Measurements from ENCODE around the gene PALMD. TPM values are rescaled to one million over a fixed set of nuclear protein-coding genes. Genes with fewer than 3 reads are reported as not detected.

PALMD gene
- total RNA-seq, 5 donors from 2014 or later (not counting 1 experiment from before 2014, with no cell fraction given), result 0.15 TPM; not detected in 4

- Mint-ChIP-seq H3K27ac (no peak overlapping the region), H3K4me1 (peaks cover 11 to 23% (median 14%) of the 10 kb centered on the region in 3 donors), H3K36me3 (no peaks in the 10 kb centered on the region), H3K9me3 (no peaks in the 10 kb centered on the region), H3K4me3 (no peak overlapping the region), H3K27me3 (no peaks in the 10 kb centered on the region)
- DNase-seq (peak in 26 of 35 experiments; percentile 3 to 63 (median 28)), ATAC-seq (replicated peaks in 1 of 4) (peak in 1 of 4 experiments; percentile 57)
- CTCF ChIA-PET, result interaction anchor here (0.7 to 1.4 kb wide), 3 partner anchors 10 to 1550 kb away, joined by 3 to 4 read pairs (median 3); no protein-coding TSS in a partner anchor
- Histone ChIP-seq H3K4me3 (ENCODE audit: control insufficient read depth in 1 of 2, extremely low read depth in 1 of 2, low read length in 1 of 2) (no peak overlapping the region), H3K27me3 (replicated peaks in 1 of 2; ENCODE audit: control insufficient read depth in 2 of 2, extremely low read depth in 1 of 2, insufficient read depth in 2 of 2, low read length in 1 of 2) (peaks cover 0 to 3% of the 10 kb centered on the region in 2 experiments), H3K4me1 (ENCODE audit: control insufficient read depth in 1 of 2, extremely low read depth in 1 of 2, insufficient read depth in 2 of 2, low read length in 2 of 2) (peaks cover 3 to 13% of the 10 kb centered on the region in 2 experiments), H3K9me3 (no peaks in the 10 kb centered on the region), H3K36me3 (ENCODE audit: control insufficient read depth in 2 of 2, extremely low read depth in 1 of 2, insufficient read depth in 1 of 2, low read length in 1 of 2) (no peaks in the 10 kb centered on the region), H3K27ac (ENCODE audit: low read length) (no peak overlapping the region)
- no CpG with 5 or more reads among the region's 4 CpGs for WGBS (ENCODE audit: insufficient coverage)
- POLR2A ChIA-PET, result no interaction called here
These were observed 61.7 kb downstream of the PALMD start for GRCh38 chr1:99707535-99708142.

GRCh38 chr1:99710994-99711393, 65.1 kb downstream of the PALMD start:
- no peak overlapping the region for H3K27ac ChIP-seq (ENCODE audit: low read length)
- H3K27me3 Mint-ChIP-seq, result no peaks in the 10 kb centered on the region
- H3K9me3 Mint-ChIP-seq, result no peaks in the 10 kb centered on the region
- H3K4me1 Mint-ChIP-seq, result peaks cover 0 to 2% (median 0%) of the 10 kb centered on the region in 3 donors
- H3K36me3 ChIP-seq (ENCODE audit: control insufficient read depth in 2 of 2, extremely low read depth in 1 of 2, insufficient read depth in 1 of 2, low read length in 1 of 2), result no peaks in the 10 kb centered on the region
- POLR2A ChIA-PET, result no interaction called here
- CTCF ChIA-PET, result no interaction called here
- no peak overlapping the region for H3K27ac Mint-ChIP-seq
- no peak overlapping the region for H3K4me3 ChIP-seq (ENCODE audit: control insufficient read depth in 1 of 2, extremely low read depth in 1 of 2, low read length in 1 of 2)
- no peak for ATAC-seq (replicated peaks in 1 of 4)
- H3K9me3 ChIP-seq, result no peaks in the 10 kb centered on the region
- H3K4me3 Mint-ChIP-seq, result no peak overlapping the region
- WGBS (ENCODE audit: insufficient coverage), result no CpG with 5 or more reads among the region's 4 CpGs
- no peaks in the 10 kb centered on the region for H3K27me3 ChIP-seq (replicated peaks in 1 of 2; ENCODE audit: control insufficient read depth in 2 of 2, extremely low read depth in 1 of 2, insufficient read depth in 2 of 2, low read length in 1 of 2)
- H3K36me3 Mint-ChIP-seq, result no peaks in the 10 kb centered on the region
- no peak for DNase-seq
- H3K4me1 ChIP-seq (ENCODE audit: control insufficient read depth in 1 of 2, extremely low read depth in 1 of 2, insufficient read depth in 2 of 2, low read length in 2 of 2), result no peaks in the 10 kb centered on the region

- Mint-ChIP-seq H3K4me1 (peaks cover 0 to 2% (median 0%) of the 10 kb centered on the region in 3 donors), H3K27ac (no peak overlapping the region), H3K27me3 (no peaks in the 10 kb centered on the region), H3K4me3 (no peak overlapping the region), H3K9me3 (no peaks in the 10 kb centered on the region), H3K36me3 (no peaks in the 10 kb centered on the region)
- Histone ChIP-seq H3K9me3 (no peaks in the 10 kb centered on the region), H3K4me3 (ENCODE audit: control insufficient read depth in 1 of 2, extremely low read depth in 1 of 2, low read length in 1 of 2) (no peak overlapping the region), H3K4me1 (ENCODE audit: control insufficient read depth in 1 of 2, extremely low read depth in 1 of 2, insufficient read depth in 2 of 2, low read length in 2 of 2) (no peaks in the 10 kb centered on the region), H3K36me3 (ENCODE audit: control insufficient read depth in 2 of 2, extremely low read depth in 1 of 2, insufficient read depth in 1 of 2, low read length in 1 of 2) (no peaks in the 10 kb centered on the region), H3K27me3 (replicated peaks in 1 of 2; ENCODE audit: control insufficient read depth in 2 of 2, extremely low read depth in 1 of 2, insufficient read depth in 2 of 2, low read length in 1 of 2) (no peaks in the 10 kb centered on the region), H3K27ac (ENCODE audit: low read length) (no peak overlapping the region)
- POLR2A ChIA-PET, result interaction anchor here in 1 of 2 donors (1.0 kb wide), 1 partner anchor 9 kb away, joined by 4 read pairs; no protein-coding TSS in a partner anchor
- no peak for DNase-seq
- CTCF ChIA-PET, result no interaction called here
- WGBS (ENCODE audit: insufficient coverage), result 100% methylated on average over 1 of the region's 2 CpGs
- no peak for ATAC-seq (replicated peaks in 1 of 4)
These were observed 67.1 kb downstream of the PALMD start for GRCh38 chr1:99713006-99713405.

DNA sequence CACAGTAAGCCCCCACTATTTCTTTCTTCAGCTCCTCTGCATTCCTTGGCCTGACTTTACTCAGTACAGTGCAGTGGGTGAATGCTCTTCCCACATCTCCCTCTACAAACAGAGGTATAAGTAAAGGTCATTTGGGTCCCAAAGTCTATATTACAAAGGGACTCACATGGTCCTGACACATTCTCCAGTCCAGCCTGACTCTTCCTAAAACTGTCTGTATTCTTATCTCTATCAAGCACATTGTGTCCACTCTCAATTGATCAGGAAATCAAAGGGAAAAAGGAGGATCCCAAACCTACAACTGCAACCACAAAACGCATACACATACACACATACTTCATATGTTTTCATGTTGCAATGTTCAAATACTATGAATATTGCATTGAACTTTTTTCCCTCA, 71.1 kb downstream of the PALMD start:
- Mint-ChIP-seq H3K27me3 (no peaks in the 10 kb centered on the region), H3K27ac (no peak overlapping the region), H3K36me3 (no peaks in the 10 kb centered on the region), H3K4me3 (no peak overlapping the region), H3K4me1 (no peaks in the 10 kb centered on the region), H3K9me3 (no peaks in the 10 kb centered on the region)
- Histone ChIP-seq H3K4me3 (ENCODE audit: control insufficient read depth in 1 of 2, extremely low read depth in 1 of 2, low read length in 1 of 2) (no peak overlapping the region), H3K27ac (ENCODE audit: low read length) (no peak overlapping the region), H3K27me3 (replicated peaks in 1 of 2; ENCODE audit: control insufficient read depth in 2 of 2, extremely low read depth in 1 of 2, insufficient read depth in 2 of 2, low read length in 1 of 2) (no peaks in the 10 kb centered on the region), H3K4me1 (ENCODE audit: control insufficient read depth in 1 of 2, extremely low read depth in 1 of 2, insufficient read depth in 2 of 2, low read length in 2 of 2) (no peaks in the 10 kb centered on the region), H3K9me3 (no peaks in the 10 kb centered on the region), H3K36me3 (ENCODE audit: control insufficient read depth in 2 of 2, extremely low read depth in 1 of 2, insufficient read depth in 1 of 2, low read length in 1 of 2) (no peaks in the 10 kb centered on the region)
- no peak for DNase-seq
- WGBS (ENCODE audit: insufficient coverage), result no CpG with 5 or more reads among the region's 1 CpG
- POLR2A ChIA-PET, result interaction anchor here in 1 of 2 donors (0.5 kb wide), 1 partner anchor 1019 kb away, joined by 3 read pairs; no protein-coding TSS in a partner anchor
- no peak for ATAC-seq (replicated peaks in 1 of 4)
- CTCF ChIA-PET, result interaction anchor here in 1 of 2 donors (1.2 kb wide), 1 partner anchor 10 kb away, joined by 3 read pairs; no protein-coding TSS in a partner anchor

DNA sequence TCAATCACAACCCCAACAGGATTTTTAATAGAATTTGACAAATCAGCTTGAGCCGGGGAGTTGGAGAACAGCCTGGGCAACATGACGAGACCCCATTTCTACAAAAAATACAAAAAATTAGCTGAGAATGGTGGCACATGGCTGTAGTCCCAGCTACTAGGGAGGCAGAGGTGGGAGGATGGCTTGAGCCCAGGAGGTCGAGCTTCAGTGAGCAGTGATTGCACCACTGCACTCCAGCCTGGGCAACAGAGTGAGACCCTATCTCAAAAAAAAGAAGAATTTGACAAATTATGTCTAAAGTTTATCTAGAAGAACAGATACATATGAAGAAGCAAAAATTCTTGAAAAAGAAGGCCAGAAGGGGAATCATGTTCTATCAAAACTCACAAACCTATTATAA, 77.3 kb downstream of the PALMD start:
- ChIA-PET CTCF (no interaction called here), POLR2A (no interaction called here)
- no peak overlapping the region for H3K4me3 Mint-ChIP-seq
- Histone ChIP-seq H3K9me3 (no peaks in the 10 kb centered on the region), H3K4me1 (ENCODE audit: control insufficient read depth in 1 of 2, extremely low read depth in 1 of 2, insufficient read depth in 2 of 2, low read length in 2 of 2) (no peaks in the 10 kb centered on the region), H3K36me3 (ENCODE audit: control insufficient read depth in 2 of 2, extremely low read depth in 1 of 2, insufficient read depth in 1 of 2, low read length in 1 of 2) (no peaks in the 10 kb centered on the region), H3K27ac (ENCODE audit: low read length) (no peak overlapping the region), H3K4me3 (ENCODE audit: control insufficient read depth in 1 of 2, extremely low read depth in 1 of 2, low read length in 1 of 2) (no peak overlapping the region), H3K27me3 (replicated peaks in 1 of 2; ENCODE audit: control insufficient read depth in 2 of 2, extremely low read depth in 1 of 2, insufficient read depth in 2 of 2, low read length in 1 of 2) (no peaks in the 10 kb centered on the region)
- H3K9me3 Mint-ChIP-seq, result no peaks in the 10 kb centered on the region
- WGBS (ENCODE audit: insufficient coverage), result no CpG with 5 or more reads among the region's 3 CpGs
- H3K27me3 Mint-ChIP-seq, result no peaks in the 10 kb centered on the region
- H3K27ac Mint-ChIP-seq, result no peak overlapping the region
- no peaks in the 10 kb centered on the region for H3K4me1 Mint-ChIP-seq
- DNase-seq (no peak), ATAC-seq (replicated peaks in 1 of 4) (no peak)
- H3K36me3 Mint-ChIP-seq, result no peaks in the 10 kb centered on the region

DNA sequence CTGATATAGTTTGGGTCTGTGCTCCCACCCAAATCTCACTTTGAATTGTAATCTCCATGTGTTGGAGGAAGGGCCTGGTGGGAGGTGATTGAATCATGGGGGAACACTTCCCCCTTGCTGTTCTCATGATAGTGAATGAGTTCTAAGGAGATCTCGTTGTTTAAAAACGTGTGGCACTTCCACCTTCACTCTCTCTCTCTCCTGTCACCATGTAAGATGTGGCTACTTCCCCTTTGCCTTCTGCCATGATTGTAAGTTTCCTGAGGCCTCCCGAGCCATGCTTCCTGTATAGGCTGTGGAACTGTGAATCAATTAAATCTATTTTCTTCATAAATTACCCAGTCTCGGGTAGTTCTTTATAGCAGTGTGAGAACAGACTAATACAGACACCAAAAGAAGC, 80.1 kb downstream of the PALMD start:
- ChIA-PET CTCF (no interaction called here), POLR2A (no interaction called here)
- no peak overlapping the region for H3K4me3 ChIP-seq (ENCODE audit: control insufficient read depth in 1 of 2, extremely low read depth in 1 of 2, low read length in 1 of 2)
- WGBS (ENCODE audit: insufficient coverage), result no CpG with 5 or more reads among the region's 4 CpGs
- Mint-ChIP-seq H3K4me1 (no peaks in the 10 kb centered on the region), H3K27me3 (no peaks in the 10 kb centered on the region), H3K9me3 (no peaks in the 10 kb centered on the region), H3K4me3 (no peak overlapping the region), H3K27ac (no peak overlapping the region), H3K36me3 (no peaks in the 10 kb centered on the region)
- DNase-seq (no peak), ATAC-seq (replicated peaks in 1 of 4) (no peak)
- no peaks in the 10 kb centered on the region for H3K27me3 ChIP-seq (replicated peaks in 1 of 2; ENCODE audit: control insufficient read depth in 2 of 2, extremely low read depth in 1 of 2, insufficient read depth in 2 of 2, low read length in 1 of 2)
- H3K27ac ChIP-seq (ENCODE audit: low read length), result no peak overlapping the region
- no peaks in the 10 kb centered on the region for H3K36me3 ChIP-seq (ENCODE audit: control insufficient read depth in 2 of 2, extremely low read depth in 1 of 2, insufficient read depth in 1 of 2, low read length in 1 of 2)
- no peaks in the 10 kb centered on the region for H3K9me3 ChIP-seq
- no peaks in the 10 kb centered on the region for H3K4me1 ChIP-seq (ENCODE audit: control insufficient read depth in 1 of 2, extremely low read depth in 1 of 2, insufficient read depth in 2 of 2, low read length in 2 of 2)

Data from T-cell (primary cell).